Colonic mucosa (tissue), 4 donors: ENCODE results near the gene TARM1. TPM values are rescaled to one million over a fixed set of nuclear protein-coding genes. Genes with fewer than 3 reads are reported as not detected.

Experiments used
- DNase-seq: peaks from one replicate; pipeline ENCODE4 v3.0.0-alpha.2; 2020
- H3K27ac ChIP-seq: fragments of 200-600 bp; one replicate; pipeline ENCODE4 v1.8.0; 2021
- H3K27me3 ChIP-seq: fragments of 200-600 bp; one replicate; pipeline ENCODE4 v1.8.0; 2021
- H3K36me3 ChIP-seq: fragments of 200-600 bp; one replicate; pipeline ENCODE4 v1.8.0; 2021
- H3K4me1 ChIP-seq: fragments of 200-600 bp; one replicate; pipeline ENCODE4 v1.8.0; 2021; ENCODE audit warnings: mild to moderate bottlenecking
- H3K4me3 ChIP-seq: fragments of 200-600 bp; one replicate; pipeline ENCODE4 v1.8.0; 2021
- H3K9ac ChIP-seq, 2 donors: one replicate each; pipeline ENCODE4 v1.7.0; 2013; ENCODE audit warnings: control low read depth in 2 of 2, low read depth in 2 of 2, low read length in 2 of 2
- H3K9me3 ChIP-seq: fragments of 200-600 bp; one replicate; pipeline ENCODE4 v1.8.0; 2021
- CTCF ChIP-seq: fragments of 200-600 bp; IDR thresholded peaks from one replicate; pipeline ENCODE4 v1.8.0; 2022; ENCODE audit warnings: antibody characterized with exemption, mild to moderate bottlenecking
- intact Hi-C: fragments of 100-400 bp; cut with DNase I; formaldehyde crosslinking; loops from one replicate; pipeline ENCODE4 v1.14.1; 2022
- total RNA-seq, 2 donors: library from RNA; stranded (reverse); fragmentation: NEBNext Ultra II Directional in 1 of 2; extraction: Animal tissue kit (Norgen Biotek cat#: 25700) in 1 of 2; gene quantifications; one replicate each; pipeline ENCODE4 v1.2.1, GENCODE V29; 2021
- donor health status: healthy.
- donor health status: DM: no; HTN: no; CAD: no.
- donor health status: DM: no; HTN: no; CAD: no.

TARM1 gene
- not detected for total RNA-seq

GRCh38 chr19:54081032-54081431 lies at the start of gene TARM1:
Gene TARM1, minus strand, starts transcription at chr19:54081365. Its CDS starts 25 bp downstream, at chr19:54081340.
- Histone ChIP-seq H3K9me3 (no peaks in the 10 kb centered on the region), H3K4me3 (no peak within 1 kb of the TSS), H3K27me3 (no peaks in the 10 kb centered on the region), H3K27ac (no peak within 1 kb of the TSS), H3K4me1 (no peaks in the 10 kb centered on the region), H3K36me3 (no peaks in the 10 kb centered on the region), H3K9ac (no peak within 1 kb of the TSS)
- no peak for TF ChIP-seq CTCF
- intact Hi-C loops = no loop called here
- no peak for DNase-seq

GRCh38 chr19:54129617-54129996 lies 48.4 kb upstream of the TARM1 start:
- Histone ChIP-seq H3K9ac (no peak overlapping the region), H3K4me3 (no peak overlapping the region), H3K27ac (no peak overlapping the region), H3K36me3 (no peaks in the 10 kb centered on the region), H3K27me3 (no peaks in the 10 kb centered on the region), H3K4me1 (no peaks in the 10 kb centered on the region), H3K9me3 (no peaks in the 10 kb centered on the region)
- intact Hi-C loops = no loop called here
- TF ChIP-seq CTCF = no peak
- no peak for DNase-seq

- Histone ChIP-seq H3K9ac (no peak overlapping the region), H3K27me3 (no peaks in the 10 kb centered on the region), H3K4me1 (no peaks in the 10 kb centered on the region), H3K4me3 (no peak overlapping the region), H3K27ac (no peak overlapping the region), H3K36me3 (no peaks in the 10 kb centered on the region), H3K9me3 (no peaks in the 10 kb centered on the region)
- TF ChIP-seq CTCF = no peak
- no peak for DNase-seq
- intact Hi-C loops = no loop called here
Measured at GRCh38 chr19:54128796-54129616, 47.8 kb upstream of the TARM1 start.

- Histone ChIP-seq H3K4me1 (no peaks in the 10 kb centered on the region), H3K4me3 (no peak overlapping the region), H3K36me3 (no peaks in the 10 kb centered on the region), H3K27ac (no peak overlapping the region), H3K9ac (no peak overlapping the region), H3K9me3 (no peaks in the 10 kb centered on the region), H3K27me3 (no peaks in the 10 kb centered on the region)
- DNase-seq = no peak
- TF ChIP-seq CTCF = no peak
- intact Hi-C loops = no loop called here
Measured at GRCh38 chr19:54128441-54128725, 47.2 kb upstream of the TARM1 start.

GRCh38 chr19:54127688-54128440 lies 46.7 kb upstream of the TARM1 start:
- Histone ChIP-seq H3K4me1 (no peaks in the 10 kb centered on the region), H3K4me3 (no peak overlapping the region), H3K9ac (no peak overlapping the region), H3K9me3 (no peaks in the 10 kb centered on the region), H3K27ac (no peak overlapping the region), H3K27me3 (no peaks in the 10 kb centered on the region), H3K36me3 (no peaks in the 10 kb centered on the region)
- no peak for TF ChIP-seq CTCF
- no peak for DNase-seq
- intact Hi-C loops = no loop called here
